ENCODE measurements around the gene ZNF428. TPM values are rescaled to one million over a fixed set of nuclear protein-coding genes. Genes with fewer than 3 reads are reported as not detected.
A peak's percentile ranks its signal among the peaks of the same experiment; 100 is the strongest.

ZNF428 gene
- total and polyA plus RNA-seq, 4 donors, result 6.5 to 22.1 (median 14.4) TPM

GRCh38 chr19:43562698-43563241 lies 56.7 kb downstream of the ZNF428 start:
- Histone ChIP-seq H3K4me1 (ENCODE audit: control insufficient read depth in 4 of 4, insufficient read depth in 4 of 4, low read length in 3 of 4) (no peaks in the 10 kb centered on the region), H3K27me3 (ENCODE audit: control insufficient read depth in 4 of 4, insufficient read depth in 4 of 4, low read length in 3 of 4) (no peaks in the 10 kb centered on the region), H3K27ac (ENCODE audit: low read depth in 1 of 2, low read length in 2 of 2) (peak overlapping the region; percentile 19 to 50), H3K9me3 (ENCODE audit: control insufficient read depth in 4 of 4, low read length in 3 of 4) (no peaks in the 10 kb centered on the region), H3K36me3 (ENCODE audit: control insufficient read depth in 4 of 4, insufficient read depth in 3 of 4, low read depth in 1 of 4, low read length in 3 of 4) (peaks cover 0 to 7% (median 2%) of the 10 kb centered on the region in 4 donors), H3K4me3 (ENCODE audit: low read depth in 1 of 3, low read length in 3 of 3) (no peak overlapping the region), H3K9ac (ENCODE audit: low read depth in 1 of 2, low read length in 2 of 2) (no peak overlapping the region)
- WGBS, result 69% methylated on average over 14 of the region's 14 CpGs
- peak; percentile 29 for TF ChIP-seq SP1 (IDR thresholded peaks at IDR 0.05)
- no peak for TF ChIP-seq NR2F2 (IDR thresholded peaks at IDR 0.05)
- no peak for DNase-seq (ENCODE audit: low spot score)

GRCh38 chr19:43562226-43562697 lies 57.2 kb downstream of the ZNF428 start:
- Histone ChIP-seq H3K27me3 (ENCODE audit: control insufficient read depth in 4 of 4, insufficient read depth in 4 of 4, low read length in 3 of 4) (no peaks in the 10 kb centered on the region), H3K9me3 (ENCODE audit: control insufficient read depth in 4 of 4, low read length in 3 of 4) (no peaks in the 10 kb centered on the region), H3K27ac (ENCODE audit: low read depth in 1 of 2, low read length in 2 of 2) (peak overlapping the region; percentile 19 to 50), H3K9ac (ENCODE audit: low read depth in 1 of 2, low read length in 2 of 2) (no peak overlapping the region), H3K4me3 (ENCODE audit: low read depth in 1 of 3, low read length in 3 of 3) (no peak overlapping the region), H3K4me1 (ENCODE audit: control insufficient read depth in 4 of 4, insufficient read depth in 4 of 4, low read length in 3 of 4) (no peaks in the 10 kb centered on the region), H3K36me3 (ENCODE audit: control insufficient read depth in 4 of 4, insufficient read depth in 3 of 4, low read depth in 1 of 4, low read length in 3 of 4) (peaks cover 0 to 7% (median 2%) of the 10 kb centered on the region in 4 donors)
- TF ChIP-seq NR2F2 (IDR thresholded peaks at IDR 0.05) (no peak), TAF1 (conservative IDR thresholded peaks at IDR 0.05) (no peak), SP1 (IDR thresholded peaks at IDR 0.05) (no peak), CTCF (IDR thresholded peaks at IDR 0.05; ENCODE audit: low read depth, low read length, missing input control) (no peak), REST (IDR thresholded peaks at IDR 0.05) (no peak), FOXA2 (IDR thresholded peaks at IDR 0.05) (no peak), ATF3 (IDR thresholded peaks at IDR 0.05) (no peak), FOXA1 (IDR thresholded peaks at IDR 0.05) (no peak), EGR1 (IDR thresholded peaks at IDR 0.05; ENCODE audit: low read depth in 2 of 2) (no peak), MAX (IDR thresholded peaks at IDR 0.05) (no peak), ZBTB33 (IDR thresholded peaks at IDR 0.05) (no peak), RXRA (IDR thresholded peaks at IDR 0.05) (no peak), GABPA (IDR thresholded peaks at IDR 0.05 in 1 of 2, conservative IDR thresholded peaks at IDR 0.05 in 1 of 2) (no peak), HNF4G (IDR thresholded peaks at IDR 0.05) (no peak)
- no peak for DNase-seq (ENCODE audit: low spot score)
- 87% methylated on average over 6 of the region's 6 CpGs for WGBS
